ENCODE measurements around the gene LRRC43. TPM values are rescaled to one million over a fixed set of nuclear protein-coding genes. Genes with fewer than 3 reads are reported as not detected.

The LRRC43 gene
- total and polyA plus RNA-seq, 2 donors (not counting 1 experiment from before 2014, with no cell fraction given): 0.61 to 3.6 TPM

DNA sequence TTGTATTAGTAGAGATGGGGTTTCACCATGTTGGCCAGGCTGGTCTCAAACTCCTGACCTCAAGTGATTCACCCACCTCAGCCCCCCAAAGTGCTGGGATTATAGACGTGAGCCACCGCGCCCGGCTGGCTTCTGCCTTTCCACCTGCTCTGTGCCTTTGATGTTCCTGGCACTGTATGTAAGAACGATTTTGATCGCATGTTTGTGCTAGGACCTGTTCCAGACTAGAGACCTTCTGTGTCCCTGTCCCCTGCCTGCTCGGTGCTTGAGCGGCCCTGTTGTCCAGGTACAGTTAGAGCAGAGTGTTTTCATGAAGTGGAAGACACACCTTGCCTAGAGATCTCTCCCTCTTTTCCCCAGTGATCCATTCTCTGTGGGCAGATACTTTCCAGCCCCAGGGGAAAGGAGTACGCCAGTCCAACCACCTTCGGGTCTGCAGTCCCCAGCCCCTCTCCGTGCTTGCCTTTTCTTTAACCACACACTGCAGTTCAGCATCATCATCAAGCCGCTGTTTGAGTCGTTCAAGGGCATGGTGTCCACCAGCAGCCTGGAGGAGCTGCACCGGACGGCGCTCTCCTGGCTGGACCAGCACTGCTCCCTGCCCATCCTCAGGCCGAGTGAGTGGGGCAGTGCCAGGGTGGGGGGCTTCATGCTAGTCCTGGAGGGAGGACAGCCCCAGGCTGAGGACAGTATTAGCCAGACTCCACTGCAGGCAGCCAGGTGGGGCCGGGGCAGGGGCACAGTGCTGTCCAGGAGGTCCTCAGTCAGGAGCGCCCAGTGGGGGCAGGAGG, 42.3 kb upstream of the LRRC43 start:
- no peaks in the 10 kb centered on the region for H3K79me2 ChIP-seq (ENCODE audit: control insufficient read depth, insufficient read depth, low read length)
- no peak for DNase-seq (ENCODE audit: low read depth in 2 of 2)
- H3K27ac ChIP-seq (ENCODE audit: insufficient read depth, low read length): no peak overlapping the region
- H2AFZ ChIP-seq (ENCODE audit: low read length): no peak overlapping the region
- H3K4me1 ChIP-seq (ENCODE audit: control insufficient read depth, extremely low read depth, insufficient read depth, low read length): no peaks in the 10 kb centered on the region
- no peak for TF ChIP-seq EZH2 (IDR thresholded peaks at IDR 0.05; ENCODE audit: low read length, missing control alignments)
- no peak for TF ChIP-seq CTCF (conservative IDR thresholded peaks at IDR 0.05 in 1 of 2, IDR thresholded peaks at IDR 0.05 in 1 of 2; ENCODE audit: low read depth in 1 of 2, low read length in 2 of 2)
- no peak overlapping the region for H3K4me2 ChIP-seq (ENCODE audit: extremely low read depth, insufficient read depth, low read length)
- no peaks in the 10 kb centered on the region for H4K20me1 ChIP-seq (ENCODE audit: control insufficient read depth, extremely low read depth, insufficient read depth, low read length)
- no peaks in the 10 kb centered on the region for H3K9me3 ChIP-seq (ENCODE audit: control insufficient read depth, insufficient read depth, low read depth, low read length)
- H3K9ac ChIP-seq (ENCODE audit: insufficient read depth, low read length): no peak overlapping the region
- H3K36me3 ChIP-seq (ENCODE audit: control insufficient read depth, insufficient read depth, low read length): peaks cover 11% of the 10 kb centered on the region
- H3K4me3 ChIP-seq (replicated peaks in 1 of 4; ENCODE audit: control extremely low read depth in 1 of 4, insufficient read depth in 1 of 4, low read depth in 3 of 4, low read length in 4 of 4): no peak overlapping the region
- H3K27me3 ChIP-seq (ENCODE audit: control insufficient read depth, insufficient read depth, low read length): no peaks in the 10 kb centered on the region

GRCh38 chr12:122141911-122142725, 40.8 kb upstream of the LRRC43 start:
- no peaks in the 10 kb centered on the region for H3K9me3 ChIP-seq (ENCODE audit: control insufficient read depth, insufficient read depth, low read depth, low read length)
- TF ChIP-seq CTCF (conservative IDR thresholded peaks at IDR 0.05 in 1 of 2, IDR thresholded peaks at IDR 0.05 in 1 of 2; ENCODE audit: low read depth in 1 of 2, low read length in 2 of 2) (no peak), EZH2 (IDR thresholded peaks at IDR 0.05; ENCODE audit: low read length, missing control alignments) (no peak)
- no peaks in the 10 kb centered on the region for H3K4me1 ChIP-seq (ENCODE audit: control insufficient read depth, extremely low read depth, insufficient read depth, low read length)
- H3K79me2 ChIP-seq (ENCODE audit: control insufficient read depth, insufficient read depth, low read length): no peaks in the 10 kb centered on the region
- no peak overlapping the region for H2AFZ ChIP-seq (ENCODE audit: low read length)
- H3K27ac ChIP-seq (ENCODE audit: insufficient read depth, low read length): no peak overlapping the region
- no peaks in the 10 kb centered on the region for H4K20me1 ChIP-seq (ENCODE audit: control insufficient read depth, extremely low read depth, insufficient read depth, low read length)
- no peak overlapping the region for H3K4me3 ChIP-seq (replicated peaks in 1 of 4; ENCODE audit: control extremely low read depth in 1 of 4, insufficient read depth in 1 of 4, low read depth in 3 of 4, low read length in 4 of 4)
- H3K36me3 ChIP-seq (ENCODE audit: control insufficient read depth, insufficient read depth, low read length): peaks cover 11% of the 10 kb centered on the region
- H3K27me3 ChIP-seq (ENCODE audit: control insufficient read depth, insufficient read depth, low read length): no peaks in the 10 kb centered on the region
- DNase-seq (ENCODE audit: low read depth in 2 of 2): no peak
- H3K4me2 ChIP-seq (ENCODE audit: extremely low read depth, insufficient read depth, low read length): no peak overlapping the region
- no peak overlapping the region for H3K9ac ChIP-seq (ENCODE audit: insufficient read depth, low read length)

DNA sequence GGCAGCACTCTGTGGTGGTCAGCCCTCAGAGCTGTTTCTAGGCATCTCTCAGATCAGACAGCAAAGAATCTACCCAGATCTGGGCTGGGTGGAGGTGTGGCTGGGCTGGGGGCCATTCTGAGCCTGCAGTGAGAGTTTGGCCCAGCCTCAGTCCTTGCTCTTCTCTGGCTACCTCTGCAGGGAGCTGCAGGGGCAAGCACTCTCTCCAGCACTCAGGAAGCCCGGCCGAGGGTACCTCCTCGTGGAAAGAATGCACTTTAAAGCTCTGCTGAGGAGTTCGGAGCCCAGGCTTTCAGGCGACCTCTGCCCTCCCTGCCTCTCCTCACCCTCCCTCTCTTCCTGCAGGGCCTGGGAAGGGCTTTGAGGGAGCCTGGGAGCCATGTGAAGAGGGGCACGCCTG, 40.1 kb upstream of the LRRC43 start:
- H3K9me3 ChIP-seq (ENCODE audit: control insufficient read depth, insufficient read depth, low read depth, low read length): no peaks in the 10 kb centered on the region
- H3K4me2 ChIP-seq (ENCODE audit: extremely low read depth, insufficient read depth, low read length): no peak overlapping the region
- H3K79me2 ChIP-seq (ENCODE audit: control insufficient read depth, insufficient read depth, low read length): no peaks in the 10 kb centered on the region
- no peaks in the 10 kb centered on the region for H4K20me1 ChIP-seq (ENCODE audit: control insufficient read depth, extremely low read depth, insufficient read depth, low read length)
- H3K36me3 ChIP-seq (ENCODE audit: control insufficient read depth, insufficient read depth, low read length): peaks cover 11% of the 10 kb centered on the region
- no peak for TF ChIP-seq EZH2 (IDR thresholded peaks at IDR 0.05; ENCODE audit: low read length, missing control alignments)
- TF ChIP-seq CTCF (conservative IDR thresholded peaks at IDR 0.05 in 1 of 2, IDR thresholded peaks at IDR 0.05 in 1 of 2; ENCODE audit: low read depth in 1 of 2, low read length in 2 of 2): no peak
- no peak overlapping the region for H3K9ac ChIP-seq (ENCODE audit: insufficient read depth, low read length)
- H3K27ac ChIP-seq (ENCODE audit: insufficient read depth, low read length): no peak overlapping the region
- H2AFZ ChIP-seq (ENCODE audit: low read length): no peak overlapping the region
- H3K4me1 ChIP-seq (ENCODE audit: control insufficient read depth, extremely low read depth, insufficient read depth, low read length): no peaks in the 10 kb centered on the region
- no peak for DNase-seq (ENCODE audit: low read depth in 2 of 2)
- no peaks in the 10 kb centered on the region for H3K27me3 ChIP-seq (ENCODE audit: control insufficient read depth, insufficient read depth, low read length)
- H3K4me3 ChIP-seq (replicated peaks in 1 of 4; ENCODE audit: control extremely low read depth in 1 of 4, insufficient read depth in 1 of 4, low read depth in 3 of 4, low read length in 4 of 4): no peak overlapping the region
